Measurements from ENCODE around the gene POLK.
"Not testable (repeated sequence)": the region's sequence is repeated elsewhere in the genome, so short reads cannot be mapped to it uniquely, and the experiment has no call there.

The POLK gene

DNA sequence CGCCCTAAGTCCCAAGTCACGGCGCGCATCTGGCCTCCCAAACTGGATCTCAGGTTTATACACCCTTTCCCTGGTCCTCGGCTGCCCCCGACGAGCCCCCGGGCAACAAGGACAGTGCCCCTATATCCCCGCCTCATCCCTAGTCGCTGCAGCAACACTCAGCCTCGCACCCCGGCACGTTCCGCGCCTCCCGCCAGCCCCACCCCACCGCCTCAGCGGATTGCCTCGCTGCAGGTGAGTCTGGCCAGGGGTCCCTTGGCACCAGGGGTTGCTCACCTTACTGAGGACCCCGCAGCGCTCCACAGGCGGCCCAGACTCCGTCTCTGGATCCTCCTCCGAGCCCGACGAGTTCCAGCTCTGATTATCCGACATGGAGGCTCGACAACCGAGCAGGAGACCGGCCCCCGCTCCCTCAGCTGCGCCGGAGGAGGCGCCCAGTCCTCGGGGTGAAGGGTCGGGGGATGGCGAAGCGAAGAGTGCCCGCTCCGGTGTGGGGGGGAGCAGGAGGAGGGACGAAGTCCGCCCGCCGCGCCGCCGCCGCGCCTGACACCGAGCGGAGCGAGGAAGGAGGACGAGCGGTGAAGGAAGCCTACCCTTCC lies 756 bp upstream of the POLK start:
- peak; percentile 57 for DNase-seq

DNA sequence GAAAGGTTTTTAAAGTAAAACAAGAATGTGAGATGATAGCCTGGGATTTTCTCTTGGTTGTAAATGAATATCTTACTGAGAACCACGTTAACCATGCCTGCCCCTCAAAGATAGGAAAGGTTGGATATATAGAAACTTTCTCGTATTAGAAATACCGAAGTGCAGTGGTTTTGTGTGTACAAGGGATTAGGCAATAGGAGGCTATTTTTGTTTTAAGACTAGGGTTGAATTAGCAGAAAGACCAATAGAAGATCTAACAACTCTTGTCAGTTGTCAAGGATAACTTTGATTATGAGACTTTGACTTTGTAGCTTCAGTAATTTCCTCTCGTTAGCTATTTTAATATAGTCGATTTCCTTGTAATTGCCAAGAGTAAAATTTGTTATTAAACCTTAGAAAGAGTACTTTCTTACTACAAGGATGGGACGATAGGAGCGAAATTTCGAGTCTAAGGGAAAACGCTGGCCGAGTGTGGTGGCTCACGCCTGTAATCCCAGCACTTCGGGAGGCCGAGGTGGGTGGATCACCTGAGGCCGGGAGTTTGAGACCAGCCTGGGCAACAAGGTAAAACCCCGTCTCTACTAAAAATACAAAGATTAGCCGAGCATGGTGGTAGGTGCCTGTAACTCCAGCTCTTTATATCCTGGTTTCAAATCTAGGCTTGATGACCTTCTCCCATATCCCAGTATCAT lies 838 bp downstream of the POLK start:
- no peak for DNase-seq

DNA sequence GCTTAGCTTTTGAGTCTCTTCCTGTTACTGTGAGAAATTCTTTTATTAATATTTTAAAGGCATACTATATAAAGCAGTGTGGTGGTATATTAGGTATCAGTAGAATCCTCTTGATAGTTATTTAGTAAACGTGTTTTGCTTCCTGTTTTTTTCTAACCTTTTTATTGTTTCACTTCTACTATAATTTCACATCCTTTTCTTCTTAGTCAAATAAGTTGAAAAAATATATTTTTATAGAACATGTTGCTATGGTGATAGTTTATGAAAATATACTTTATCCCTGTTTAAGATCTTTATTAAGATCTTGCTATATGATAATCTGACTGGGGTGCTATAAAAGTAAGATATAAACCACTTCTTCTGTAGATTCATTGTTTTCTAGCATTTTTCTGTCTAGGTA lies 2.1 kb downstream of the POLK start:
- no peak for DNase-seq

DNA sequence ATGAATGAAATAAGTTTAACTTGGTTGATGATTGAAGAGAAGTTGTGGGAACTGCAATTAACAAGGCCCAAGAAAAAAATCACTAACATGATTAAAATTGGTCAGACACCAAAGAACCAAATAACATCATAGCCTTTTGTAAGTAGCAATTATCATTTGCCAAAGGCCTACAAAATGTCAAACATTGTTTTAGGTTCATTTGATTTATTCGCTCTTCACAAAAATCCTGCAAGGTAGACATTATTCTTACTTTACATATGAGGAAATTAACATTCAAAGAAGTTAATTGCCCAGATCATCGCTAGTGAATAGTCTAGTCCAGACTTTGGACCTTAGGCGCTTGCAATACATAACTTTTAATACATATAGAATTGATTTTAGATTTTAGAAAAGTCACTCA lies 2.6 kb downstream of the POLK start:
- DNase-seq: no peak

DNA sequence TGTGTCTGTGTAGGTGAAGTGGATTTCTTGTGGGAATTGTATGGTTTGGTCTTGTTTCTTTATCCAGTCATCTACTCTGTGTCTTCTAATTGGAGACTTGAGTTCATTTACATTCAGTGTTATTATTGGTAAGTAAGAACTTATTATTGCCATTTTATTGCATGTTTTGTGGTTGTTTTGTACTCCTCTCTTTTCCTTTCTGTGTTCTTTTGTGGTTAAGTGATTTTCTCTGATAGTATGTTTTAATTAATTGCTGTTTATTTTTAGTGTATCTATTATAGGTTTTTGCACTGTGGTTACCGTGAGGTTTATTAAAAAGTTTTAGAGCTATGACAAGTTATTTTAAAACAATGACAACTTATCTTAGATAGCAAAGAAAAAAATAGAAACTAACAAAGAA lies 8.1 kb downstream of the POLK start:
- DNase-seq: no peak

DNA sequence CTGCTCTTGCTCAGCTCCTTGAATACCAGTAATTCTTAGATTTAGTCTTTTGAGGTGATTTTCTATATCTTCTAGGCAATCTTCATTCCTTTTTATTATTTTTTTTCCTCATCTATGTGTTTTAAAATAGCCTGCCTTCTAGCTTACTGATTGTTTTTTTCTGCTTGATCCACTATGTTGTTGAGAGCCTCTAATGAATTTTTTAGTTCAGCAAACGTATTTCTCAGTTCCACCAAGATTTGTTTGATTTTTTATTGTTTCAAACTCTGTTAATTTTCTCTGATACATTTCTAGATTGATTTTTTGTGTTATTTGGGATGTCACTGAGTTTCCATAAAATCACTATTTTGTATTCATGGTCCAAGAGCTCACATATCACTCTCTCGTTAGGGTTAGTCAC lies 9.5 kb downstream of the POLK start:
- DNase-seq: no peak

DNA sequence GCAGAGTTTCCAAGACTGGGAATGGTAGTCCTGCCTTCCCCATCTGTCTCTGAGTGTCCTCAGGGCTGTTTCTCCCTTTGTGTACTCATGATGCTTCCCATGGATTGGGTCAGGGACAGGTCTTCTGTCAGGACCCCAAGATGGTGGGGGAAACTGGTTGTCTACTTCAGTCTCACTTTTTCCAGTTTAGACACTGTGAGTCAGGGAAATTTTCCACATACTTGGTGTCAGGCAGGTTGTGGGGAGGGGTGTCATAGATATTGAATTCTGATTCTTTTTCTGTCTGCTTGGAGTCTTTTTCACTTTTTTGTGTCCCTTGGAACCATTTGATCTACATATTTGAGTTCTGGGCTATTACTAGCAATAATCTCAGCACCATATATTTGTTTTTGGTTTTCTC lies 10.3 kb downstream of the POLK start:
- DNase-seq: no peak

DNA sequence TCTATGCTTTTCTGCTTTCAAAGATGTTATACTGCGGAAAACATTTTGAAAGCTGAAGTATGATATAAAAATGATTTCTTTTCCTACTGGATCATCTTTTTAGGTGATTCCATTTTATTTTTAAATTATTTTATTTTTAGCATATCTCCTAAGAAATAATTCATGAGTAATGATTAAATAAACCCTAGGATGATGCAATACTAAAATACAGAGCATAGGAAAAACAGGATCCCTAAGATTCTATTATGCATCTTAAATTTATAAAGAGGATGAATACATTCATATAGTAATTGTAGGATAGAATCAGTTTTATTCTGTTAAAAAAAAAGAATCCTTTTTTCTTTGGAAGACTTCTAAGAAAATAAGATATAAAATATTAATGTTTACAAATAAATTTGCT lies 10.9 kb downstream of the POLK start:
- DNase-seq: no peak

DNA sequence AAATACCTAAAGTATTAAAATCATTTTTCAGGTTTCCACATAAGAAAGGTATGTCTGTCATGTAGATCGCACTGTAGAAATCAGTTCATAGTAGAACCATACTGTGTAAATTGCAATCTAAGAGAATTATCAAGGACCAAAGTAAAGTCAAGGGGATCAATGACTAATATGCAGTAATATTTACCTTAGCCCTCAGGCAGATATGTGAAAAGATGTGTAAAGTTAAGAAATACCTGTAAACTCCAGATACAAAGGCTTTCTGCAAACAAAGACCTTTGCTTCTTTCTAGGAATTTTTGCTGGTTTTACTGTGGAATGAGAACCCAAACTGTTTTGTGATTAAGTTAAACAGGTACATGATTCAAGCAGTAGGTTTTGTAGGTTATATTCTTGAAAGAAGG lies 11.6 kb downstream of the POLK start:
- DNase-seq: no peak

DNA sequence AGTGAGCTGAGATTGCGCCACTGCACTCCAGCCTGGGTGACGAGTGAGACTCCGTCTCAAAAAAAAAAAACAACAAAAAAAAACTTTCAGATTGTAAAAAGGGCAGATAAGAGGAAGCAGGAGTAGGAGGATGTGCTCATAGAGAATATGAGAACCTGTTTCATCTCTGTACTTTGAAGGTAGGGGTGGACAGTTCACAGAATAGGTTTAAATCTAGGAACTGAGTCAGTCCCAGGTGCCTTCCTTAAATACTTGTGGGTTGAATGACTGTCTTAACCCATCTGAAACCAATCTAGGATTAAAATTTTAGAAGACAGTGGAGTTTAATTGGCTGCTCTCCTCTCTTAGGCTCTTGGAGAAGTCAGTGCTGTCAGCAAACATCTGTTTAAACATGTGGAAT lies 12.4 kb downstream of the POLK start:
- DNase-seq: no peak

DNA sequence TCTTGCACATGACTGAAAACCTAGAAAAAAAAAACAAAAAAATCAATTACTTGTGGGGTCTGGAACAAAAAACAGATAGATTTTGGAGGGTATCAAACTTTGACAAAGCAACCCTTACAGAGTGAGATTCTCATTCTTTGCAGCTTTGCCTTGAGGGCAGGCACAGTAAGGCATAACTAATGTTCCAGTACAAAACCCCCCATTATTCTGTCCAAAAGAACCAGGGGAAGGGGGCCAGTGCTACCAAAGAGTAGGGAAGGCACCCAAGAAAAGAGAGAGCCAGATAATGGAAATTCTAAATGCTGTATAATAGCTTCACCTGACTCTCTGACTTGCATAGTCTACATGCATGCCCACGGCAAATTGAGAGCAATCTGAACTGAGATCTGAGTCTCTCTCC lies 12.9 kb downstream of the POLK start:
- DNase-seq: no peak

DNA sequence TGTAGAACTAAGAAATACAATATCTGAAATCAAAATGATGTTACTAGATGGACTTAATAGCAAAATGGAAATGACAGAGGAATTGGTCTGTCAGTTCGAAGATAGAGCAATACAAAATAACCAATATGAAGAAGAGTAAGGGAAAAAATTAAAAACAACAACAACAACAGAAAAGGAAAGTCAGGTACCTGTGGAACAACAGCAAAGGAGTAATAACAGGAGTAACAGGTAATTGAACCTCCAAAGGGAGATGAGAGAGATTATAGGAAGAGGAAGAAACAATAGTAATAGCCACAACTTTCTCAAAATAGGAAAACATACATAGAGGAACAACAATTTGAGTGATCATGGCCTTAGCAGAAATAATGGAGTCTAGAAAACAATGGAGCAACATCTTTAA lies 13.7 kb downstream of the POLK start:
- DNase-seq: no peak

DNA sequence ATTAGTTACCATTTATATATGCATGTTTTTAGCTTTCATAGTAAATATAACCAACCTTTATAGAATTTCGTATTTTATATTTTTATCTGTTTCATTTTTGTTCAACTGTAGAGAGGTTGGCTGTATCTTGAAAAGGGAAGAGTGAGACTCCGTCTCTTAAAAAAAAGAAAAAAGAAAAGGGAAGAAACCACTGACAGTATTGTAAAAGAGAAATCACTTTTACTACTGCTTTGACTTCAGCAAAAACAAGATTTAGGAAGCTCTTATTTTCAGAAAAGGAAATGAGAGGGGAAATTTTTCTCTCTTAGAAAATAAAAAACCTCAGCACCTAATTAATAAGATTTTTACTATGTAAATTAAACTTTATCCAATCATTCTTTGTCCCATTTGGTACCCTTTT lies 14.4 kb downstream of the POLK start:
- DNase-seq: no peak

DNA sequence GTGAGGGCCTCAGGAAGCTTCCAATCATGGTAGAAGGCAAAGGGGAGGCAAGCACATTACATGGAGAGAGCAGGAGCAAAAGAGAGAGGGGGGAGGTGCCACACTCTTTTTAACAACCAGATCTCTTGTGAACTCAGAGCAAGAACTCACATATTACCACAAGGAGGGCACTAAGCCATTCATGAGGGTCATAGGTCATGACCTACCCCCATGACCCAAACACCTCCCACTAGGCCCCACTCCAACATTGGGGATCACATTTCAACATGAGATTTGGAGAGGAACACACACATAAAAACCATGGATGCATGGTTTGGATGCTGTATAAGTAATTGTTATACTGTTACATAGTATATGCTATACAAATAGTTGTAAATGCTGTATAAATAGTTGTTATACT lies 17.5 kb downstream of the POLK start:
- no peak for DNase-seq

DNA sequence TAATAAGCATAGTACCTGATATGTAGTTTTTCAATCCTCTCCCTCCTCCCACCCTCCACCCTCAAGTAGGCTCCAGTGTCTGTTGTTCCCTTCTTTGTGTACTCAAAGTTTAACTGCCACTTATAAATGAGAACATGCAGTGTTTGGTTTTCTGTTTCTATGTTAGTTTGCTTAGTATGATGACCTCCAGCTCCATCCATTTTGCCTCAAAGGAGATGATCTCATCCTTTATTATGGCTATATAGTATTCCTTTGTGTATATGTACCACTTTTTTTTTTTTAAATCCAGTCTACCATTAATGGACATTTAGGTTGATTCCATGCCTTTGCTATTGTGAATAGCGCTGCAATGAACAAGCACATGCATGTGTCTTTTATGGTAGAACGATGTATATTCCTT lies 20.5 kb downstream of the POLK start:
- no peak for DNase-seq

DNA sequence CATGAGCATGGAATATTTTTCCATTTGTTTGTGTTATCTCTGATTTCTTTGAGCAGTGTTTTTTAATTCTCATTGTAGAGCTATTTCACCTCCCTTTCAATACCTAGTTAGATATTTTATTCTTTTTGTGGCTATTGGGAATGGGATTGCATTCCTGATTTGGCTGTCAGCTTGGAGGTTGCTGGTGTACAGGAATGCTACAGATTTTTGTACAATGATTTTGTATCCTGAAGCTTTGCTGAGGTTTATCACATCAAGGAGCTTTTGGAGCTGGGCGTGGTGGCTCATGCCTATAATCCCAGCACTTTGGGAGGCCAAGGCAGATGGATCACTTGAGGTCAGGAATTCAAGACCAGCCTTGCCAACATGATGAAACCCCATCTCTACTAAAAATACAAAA lies 22.0 kb downstream of the POLK start:
- DNase-seq: not testable (repeated sequence)

DNA sequence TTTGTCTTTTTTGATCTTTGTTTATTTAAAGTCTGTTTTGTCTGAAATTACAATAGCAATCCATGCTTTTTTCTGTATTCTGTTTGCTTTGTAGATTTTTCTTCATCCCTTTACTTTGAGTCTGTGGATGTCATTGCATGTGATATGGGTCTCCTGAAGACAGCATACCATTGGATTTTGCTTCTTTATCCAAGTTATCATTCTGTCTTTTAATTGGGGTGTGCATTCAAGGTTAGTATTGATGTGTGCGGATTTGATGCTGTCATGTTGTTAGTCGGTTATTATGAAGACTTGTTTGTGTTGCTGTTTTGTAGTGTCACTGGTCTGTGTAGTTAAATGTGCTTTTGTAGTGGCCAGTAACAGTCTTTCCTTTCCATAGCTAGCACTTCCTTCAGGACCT lies 23.0 kb downstream of the POLK start:
- no peak for DNase-seq

DNA sequence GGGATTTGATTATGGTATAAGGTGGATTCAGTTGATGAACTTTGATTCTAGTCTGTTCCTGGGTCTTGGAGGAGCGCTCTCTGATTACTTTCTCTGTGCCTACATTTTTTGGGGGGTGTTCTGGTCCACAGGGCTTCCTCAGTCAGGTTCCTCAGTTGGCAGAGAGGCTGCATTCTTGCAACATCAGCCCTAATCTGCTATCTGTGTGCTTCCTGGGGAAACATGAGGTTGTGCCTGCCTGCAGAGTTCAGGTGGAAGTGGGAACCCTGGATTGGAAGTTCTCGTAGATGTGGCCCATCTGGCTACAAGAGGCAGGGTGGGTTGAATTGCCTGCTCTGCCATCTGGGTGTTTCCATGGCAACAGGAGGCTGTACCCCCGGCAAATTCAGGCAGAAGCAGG lies 24.5 kb downstream of the POLK start:
- DNase-seq: no peak

DNA sequence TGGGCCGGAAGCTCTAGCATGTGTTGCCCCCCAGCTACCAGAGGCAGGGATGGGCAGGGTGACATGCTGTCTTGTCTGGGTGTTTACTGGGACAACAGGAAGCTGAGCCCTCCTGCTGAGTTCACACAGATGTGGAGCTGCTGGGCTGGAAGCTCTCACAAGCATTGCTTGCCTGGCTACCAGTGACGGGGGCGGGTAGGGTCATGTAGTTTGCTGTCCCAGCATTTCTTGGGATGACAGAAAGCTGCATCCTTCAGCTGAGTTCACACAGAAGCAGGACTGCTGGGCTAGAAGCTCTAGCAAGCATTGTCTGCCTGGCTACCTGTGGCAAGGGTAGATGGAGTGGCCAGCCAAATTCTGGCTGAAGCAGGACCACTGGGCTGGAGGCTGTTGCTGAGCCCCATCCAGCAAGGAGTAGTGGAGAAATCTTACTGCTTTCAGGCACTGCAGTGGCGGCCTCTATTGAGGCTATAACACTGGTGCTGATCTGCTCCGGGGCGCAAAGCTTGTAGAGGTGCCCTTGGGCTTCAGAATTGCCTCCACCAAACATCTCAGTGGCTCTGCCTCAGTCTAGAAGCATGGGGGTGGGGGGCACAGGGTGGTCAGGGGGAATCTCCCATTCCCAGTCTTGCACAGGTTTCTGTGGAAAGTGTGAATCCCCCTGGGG lies 25.1 kb downstream of the POLK start:
- no peak for DNase-seq

DNA sequence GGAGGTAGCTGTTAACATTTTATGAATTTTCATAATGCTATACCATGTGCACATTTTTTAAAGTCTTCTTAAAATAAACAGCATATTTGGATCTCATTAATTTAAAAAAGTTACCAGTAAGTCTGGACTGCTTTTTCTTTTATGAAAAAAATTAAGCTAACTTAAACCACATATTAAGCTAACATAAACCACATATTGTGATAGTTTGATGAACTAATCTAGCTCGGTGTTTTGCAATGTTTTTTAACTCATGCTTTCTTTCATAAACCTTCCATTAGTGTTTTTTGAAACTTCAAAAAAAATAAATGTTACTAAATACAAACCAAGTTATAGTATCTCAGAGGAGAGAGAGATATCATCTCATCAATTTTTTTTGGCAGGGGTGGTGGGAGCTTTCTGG lies 26.5 kb downstream of the POLK start:
- DNase-seq: no peak

DNA sequence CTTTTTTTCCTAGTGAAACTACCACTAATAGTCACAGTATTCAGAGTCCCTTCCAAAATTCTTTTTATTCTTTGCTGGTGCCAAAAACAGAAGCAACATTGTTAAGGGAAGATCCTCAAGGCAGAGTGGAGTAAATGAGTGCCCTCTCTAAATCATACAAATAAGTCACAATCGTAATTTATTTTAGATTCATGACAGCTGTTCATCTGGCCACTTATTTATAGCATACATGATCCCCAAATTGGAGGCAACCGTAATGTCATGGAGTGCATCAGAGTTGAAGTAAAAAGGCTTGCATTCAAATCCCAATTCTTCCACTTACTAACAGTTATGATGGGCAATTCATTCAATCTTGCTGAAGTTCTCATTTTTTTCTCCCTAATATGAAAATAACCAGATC lies 33.4 kb downstream of the POLK start:
- no peak for DNase-seq

DNA sequence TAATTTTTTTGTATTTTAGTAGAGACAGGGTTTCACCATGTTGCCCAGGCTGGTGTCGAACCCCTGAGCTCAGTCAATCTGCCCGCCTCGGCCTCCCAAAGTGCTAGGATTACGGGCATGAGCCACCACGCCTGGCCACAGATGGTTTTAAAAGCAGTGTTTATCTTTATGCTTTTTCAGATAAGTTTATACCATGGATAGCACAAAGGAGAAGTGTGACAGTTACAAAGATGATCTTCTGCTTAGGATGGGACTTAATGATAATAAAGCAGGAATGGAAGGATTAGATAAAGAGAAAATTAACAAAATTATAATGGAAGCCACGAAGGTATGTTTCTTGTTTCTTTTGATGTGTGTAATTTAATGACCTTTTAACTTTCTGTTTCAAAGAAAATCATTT lies 35.1 kb downstream of the POLK start:
- no peak for DNase-seq

DNA sequence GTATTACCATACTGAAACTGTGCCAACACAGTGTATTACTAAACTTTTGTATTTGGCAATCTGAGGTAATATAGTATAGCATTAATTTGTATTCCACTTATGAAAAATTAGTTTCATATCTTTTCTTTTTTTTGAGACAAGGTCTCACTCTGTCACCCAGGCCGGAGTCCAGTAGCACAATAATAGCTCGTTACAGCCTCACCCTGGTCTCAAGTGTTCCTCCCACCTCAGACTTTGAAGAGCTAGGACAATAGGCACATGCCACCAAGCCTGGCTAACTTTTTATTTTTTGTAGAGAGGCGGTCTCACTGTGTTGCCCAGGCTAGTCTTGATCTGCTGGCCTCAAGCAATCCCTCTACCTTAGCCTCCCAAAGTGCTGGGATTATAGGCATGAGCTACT lies 36.1 kb downstream of the POLK start:
- DNase-seq: no peak

DNA sequence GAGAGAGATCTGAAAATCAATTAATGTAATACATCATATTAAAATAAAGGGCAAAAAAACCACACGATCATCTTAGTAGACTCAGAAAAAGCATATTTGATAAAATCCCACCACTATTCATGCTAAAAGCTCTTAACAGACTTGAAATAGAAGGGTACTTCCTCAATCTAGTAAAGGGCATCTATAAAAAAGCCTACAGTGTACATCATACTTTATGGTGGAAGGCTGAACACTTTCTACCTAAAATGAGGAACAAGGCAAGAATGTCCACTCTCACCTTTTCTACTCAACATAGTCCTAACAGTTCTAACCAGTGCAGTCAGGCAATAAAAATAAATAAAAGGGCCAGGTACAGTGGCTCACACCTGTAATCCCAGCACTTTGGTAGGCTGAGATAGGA lies 38.9 kb downstream of the POLK start:
- DNase-seq: no peak

DNA sequence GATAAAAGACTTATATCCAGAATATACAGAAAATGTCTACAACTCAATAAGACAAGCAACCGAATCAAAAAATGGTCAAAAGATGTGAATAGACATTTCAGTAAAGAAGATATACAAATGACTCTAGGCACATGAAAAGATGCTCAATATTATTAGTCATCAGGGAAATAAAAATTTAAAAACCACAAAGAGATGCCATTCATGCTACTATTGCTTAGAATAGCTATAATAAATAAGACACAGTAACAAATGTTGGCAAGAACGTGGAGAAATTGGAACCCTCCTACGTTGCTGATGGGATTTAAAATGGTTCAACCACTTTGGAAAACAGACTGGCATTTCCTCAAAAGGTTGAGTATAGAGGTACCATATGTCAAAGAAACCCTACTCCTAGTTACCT lies 39.8 kb downstream of the POLK start:
- DNase-seq: no peak
